Ishikawa (cell line): Measurements from ENCODE around the gene TMA7.

Experiments used
- CEBPB ChIP-seq: IDR thresholded peaks from 2 replicates; pipeline ENCODE4 v1.6.1; 2012
- CREB1 ChIP-seq: IDR thresholded peaks from 2 replicates; pipeline ENCODE4 v1.6.1; 2012; ENCODE audit warnings: low read depth
- EGR1 ChIP-seq: IDR thresholded peaks from 2 replicates; pipeline ENCODE4 v1.6.1; 2012
- RAD21 ChIP-seq: IDR thresholded peaks from 2 replicates; pipeline ENCODE4 v1.6.1; 2012; ENCODE audit warnings: low read depth
- REST ChIP-seq: IDR thresholded peaks from 2 replicates; pipeline ENCODE4 v1.6.1; 2012; ENCODE audit warnings: low read depth, mild to moderate bottlenecking
- TAF1 ChIP-seq: IDR thresholded peaks from 2 replicates; pipeline ENCODE4 v1.6.1; 2012; ENCODE audit warnings: low read depth, mild to moderate bottlenecking
- TCF12 ChIP-seq: IDR thresholded peaks from 2 replicates; pipeline ENCODE4 v1.6.1; 2012; ENCODE audit warnings: low read depth
- YY1 ChIP-seq: IDR thresholded peaks from 2 replicates; pipeline ENCODE4 v1.6.1; 2012; ENCODE audit warnings: low read depth

GRCh38 chr3:48464713-48465221 lies 24.7 kb downstream of the TMA7 start:
- TF ChIP-seq CREB1 (no peak), YY1 (no peak), EGR1 (no peak), TCF12 (no peak), RAD21 (no peak), CEBPB (no peak), REST (no peak), TAF1 (no peak)
